GM19452 (cell line): Measurements from ENCODE around the gene MYH11.
"Not testable (repeated sequence)": the region's sequence is repeated elsewhere in the genome, so short reads cannot be mapped to it uniquely, and the experiment has no call there.

Experiments used
- ATAC-seq: cut with Tn5 transposase; IDR thresholded peaks from one replicate; pipeline ENCODE4 v1.9.1; 2021; ENCODE audit not compliant: unreplicated experiment

MYH11 gene

GRCh38 chr16:15846510-15846909 lies 10.3 kb downstream of the MYH11 start:
- ATAC-seq: no peak

- no peak for ATAC-seq
Measured at GRCh38 chr16:15843635-15844279, 13.1 kb downstream of the MYH11 start.

GRCh38 chr16:15839204-15839603 lies 17.6 kb downstream of the MYH11 start:
- not testable (repeated sequence) for ATAC-seq

GRCh38 chr16:15837761-15838160 lies 19.1 kb downstream of the MYH11 start:
- no peak for ATAC-seq

- no peak for ATAC-seq
Measured at GRCh38 chr16:15836965-15837611, 19.7 kb downstream of the MYH11 start.

- ATAC-seq: no peak
Measured at GRCh38 chr16:15836074-15836473, 20.8 kb downstream of the MYH11 start.

GRCh38 chr16:15835136-15835878 lies 21.5 kb downstream of the MYH11 start:
- ATAC-seq: no peak

GRCh38 chr16:15834502-15834901 lies 22.3 kb downstream of the MYH11 start:
- ATAC-seq: no peak

- ATAC-seq: no peak
Measured at GRCh38 chr16:15833541-15833940, 23.3 kb downstream of the MYH11 start.

GRCh38 chr16:15832241-15832640 lies 24.6 kb downstream of the MYH11 start:
- ATAC-seq: no peak

- ATAC-seq: no peak
Measured at GRCh38 chr16:15830832-15831451, 25.9 kb downstream of the MYH11 start.

GRCh38 chr16:15829460-15829859 lies 27.4 kb downstream of the MYH11 start:
- ATAC-seq: no peak

GRCh38 chr16:15827709-15828343 lies 29.0 kb downstream of the MYH11 start:
- ATAC-seq: no peak

- no peak for ATAC-seq
Measured at GRCh38 chr16:15827299-15827698, 29.5 kb downstream of the MYH11 start.

- no peak for ATAC-seq
Measured at GRCh38 chr16:15825750-15826305, 31.0 kb downstream of the MYH11 start.

GRCh38 chr16:15822957-15823356 lies 33.9 kb downstream of the MYH11 start:
- ATAC-seq: no peak

- no peak for ATAC-seq
Measured at GRCh38 chr16:15820837-15821236, 36.0 kb downstream of the MYH11 start.

GRCh38 chr16:15819046-15819445 lies 37.8 kb downstream of the MYH11 start:
- no peak for ATAC-seq

GRCh38 chr16:15817446-15817845 lies 39.4 kb downstream of the MYH11 start:
- no peak for ATAC-seq

GRCh38 chr16:15816228-15816627 lies 40.6 kb downstream of the MYH11 start:
- no peak for ATAC-seq

- ATAC-seq: not testable (repeated sequence)
Measured at GRCh38 chr16:15812401-15812750, 44.5 kb downstream of the MYH11 start.
